Measurements from ENCODE around the gene TMEM191C. TPM values are rescaled to one million over a fixed set of nuclear protein-coding genes. Genes with fewer than 3 reads are reported as not detected.
A peak's percentile ranks its signal among the peaks of the same experiment; 100 is the strongest.
"Not testable (repeated sequence)": the region's sequence is repeated elsewhere in the genome, so short reads cannot be mapped to it uniquely, and the experiment has no call there.

The TMEM191C gene
- 4.8 and 6.7 TPM in 2 replicates for total RNA-seq

GRCh38 chr22:21467337-21468193 is at the start of gene TMEM191C:
Gene TMEM191C, plus strand, starts transcription at chr22:21467387. Its CDS starts 73 bp downstream, at chr22:21467460.
- not testable (repeated sequence) for DNase-seq (ENCODE audit: low read depth); H3K36me3 ChIP-seq (ENCODE audit: control insufficient read depth, insufficient read depth, low read length); H3K27me3 ChIP-seq (ENCODE audit: control insufficient read depth, insufficient read depth, low read length)
- H3K4me3 ChIP-seq (ENCODE audit: low read depth, low read length): peak within 1 kb of the TSS; percentile 31

GRCh38 chr22:21417853-21418252 is 49.3 kb upstream of the TMEM191C start:
- H3K27me3 ChIP-seq (ENCODE audit: control insufficient read depth, insufficient read depth, low read length); DNase-seq (ENCODE audit: low read depth); H3K36me3 ChIP-seq (ENCODE audit: control insufficient read depth, insufficient read depth, low read length): not testable (repeated sequence)
- peak overlapping the region; percentile 47 for H3K4me3 ChIP-seq (ENCODE audit: low read depth, low read length)

GRCh38 chr22:21418974-21419638 is 48.1 kb upstream of the TMEM191C start:
- not testable (repeated sequence) for DNase-seq (ENCODE audit: low read depth); H3K4me3 ChIP-seq (ENCODE audit: low read depth, low read length)

GRCh38 chr22:21420180-21420763 is 46.9 kb upstream of the TMEM191C start:
- not testable (repeated sequence) for DNase-seq (ENCODE audit: low read depth); H3K4me3 ChIP-seq (ENCODE audit: low read depth, low read length); H3K27me3 ChIP-seq (ENCODE audit: control insufficient read depth, insufficient read depth, low read length); H3K36me3 ChIP-seq (ENCODE audit: control insufficient read depth, insufficient read depth, low read length)

More at GRCh38 chr22:21418974-21419638, 48.1 kb upstream of the TMEM191C start:
- H3K27me3 ChIP-seq (ENCODE audit: control insufficient read depth, insufficient read depth, low read length); H3K36me3 ChIP-seq (ENCODE audit: control insufficient read depth, insufficient read depth, low read length): not testable (repeated sequence)

GRCh38 chr22:21424084-21424709 is 43.0 kb upstream of the TMEM191C start:
- not testable (repeated sequence) for DNase-seq (ENCODE audit: low read depth); H3K4me3 ChIP-seq (ENCODE audit: low read depth, low read length); H3K27me3 ChIP-seq (ENCODE audit: control insufficient read depth, insufficient read depth, low read length); H3K36me3 ChIP-seq (ENCODE audit: control insufficient read depth, insufficient read depth, low read length)

GRCh38 chr22:21434378-21435233 is 32.6 kb upstream of the TMEM191C start:
- not testable (repeated sequence) for H3K36me3 ChIP-seq (ENCODE audit: control insufficient read depth, insufficient read depth, low read length); DNase-seq (ENCODE audit: low read depth); H3K4me3 ChIP-seq (ENCODE audit: low read depth, low read length); H3K27me3 ChIP-seq (ENCODE audit: control insufficient read depth, insufficient read depth, low read length)

- not testable (repeated sequence) for H3K4me3 ChIP-seq (ENCODE audit: low read depth, low read length); H3K27me3 ChIP-seq (ENCODE audit: control insufficient read depth, insufficient read depth, low read length); H3K36me3 ChIP-seq (ENCODE audit: control insufficient read depth, insufficient read depth, low read length); DNase-seq (ENCODE audit: low read depth)
Observed at GRCh38 chr22:21435998-21436810, 31.0 kb upstream of the TMEM191C start.

GRCh38 chr22:21438013-21438412 is 29.2 kb upstream of the TMEM191C start:
- H3K36me3 ChIP-seq (ENCODE audit: control insufficient read depth, insufficient read depth, low read length); H3K27me3 ChIP-seq (ENCODE audit: control insufficient read depth, insufficient read depth, low read length); DNase-seq (ENCODE audit: low read depth); H3K4me3 ChIP-seq (ENCODE audit: low read depth, low read length): not testable (repeated sequence)

- not testable (repeated sequence) for H3K4me3 ChIP-seq (ENCODE audit: low read depth, low read length); H3K27me3 ChIP-seq (ENCODE audit: control insufficient read depth, insufficient read depth, low read length); H3K36me3 ChIP-seq (ENCODE audit: control insufficient read depth, insufficient read depth, low read length); DNase-seq (ENCODE audit: low read depth)
Observed at GRCh38 chr22:21440018-21440636, 27.1 kb upstream of the TMEM191C start.

- not testable (repeated sequence) for H3K4me3 ChIP-seq (ENCODE audit: low read depth, low read length); DNase-seq (ENCODE audit: low read depth); H3K27me3 ChIP-seq (ENCODE audit: control insufficient read depth, insufficient read depth, low read length); H3K36me3 ChIP-seq (ENCODE audit: control insufficient read depth, insufficient read depth, low read length)
Observed at GRCh38 chr22:21440676-21441075, 26.5 kb upstream of the TMEM191C start.

- H3K4me3 ChIP-seq (ENCODE audit: low read depth, low read length); H3K27me3 ChIP-seq (ENCODE audit: control insufficient read depth, insufficient read depth, low read length); H3K36me3 ChIP-seq (ENCODE audit: control insufficient read depth, insufficient read depth, low read length); DNase-seq (ENCODE audit: low read depth): not testable (repeated sequence)
Observed at GRCh38 chr22:21441170-21441569, 26.0 kb upstream of the TMEM191C start.

- H3K36me3 ChIP-seq (ENCODE audit: control insufficient read depth, insufficient read depth, low read length); H3K27me3 ChIP-seq (ENCODE audit: control insufficient read depth, insufficient read depth, low read length); DNase-seq (ENCODE audit: low read depth); H3K4me3 ChIP-seq (ENCODE audit: low read depth, low read length): not testable (repeated sequence)
Observed at GRCh38 chr22:21442123-21442522, 25.1 kb upstream of the TMEM191C start.

- not testable (repeated sequence) for H3K4me3 ChIP-seq (ENCODE audit: low read depth, low read length); H3K36me3 ChIP-seq (ENCODE audit: control insufficient read depth, insufficient read depth, low read length); DNase-seq (ENCODE audit: low read depth)
Observed at GRCh38 chr22:21442646-21443045, 24.5 kb upstream of the TMEM191C start.

More at GRCh38 chr22:21442646-21443045, 24.5 kb upstream of the TMEM191C start:
- H3K27me3 ChIP-seq (ENCODE audit: control insufficient read depth, insufficient read depth, low read length): not testable (repeated sequence)
